Smooth muscle cell (in vitro differentiated cells): ENCODE results near the gene ATP12A. TPM values are rescaled to one million over a fixed set of nuclear protein-coding genes. Genes with fewer than 3 reads are reported as not detected.

Experiments used
- DNase-seq: peaks from one replicate; lab custom pipeline; 2025; ENCODE audit not compliant: unreplicated experiment; lab: John Stamatoyannopoulos, UW
- H2AFZ ChIP-seq: fragments of 200-600 bp; sonication (generic); 2 replicates; pipeline ENCODE4 v1.6.0; 2016; ENCODE audit warnings: antibody characterized with exemption, low read depth, mild to moderate bottlenecking
- H3F3A ChIP-seq: fragments of 200-600 bp; sonication (generic); 2 replicates; pipeline ENCODE4 v1.6.0; 2017; ENCODE audit warnings: antibody characterized with exemption, low read depth
- H3K27ac ChIP-seq: fragments of 200-600 bp; sonication (generic); 2 replicates; pipeline ENCODE4 v1.5.1; 2016; ENCODE audit warnings: low read depth, mild to moderate bottlenecking
- H3K27me3 ChIP-seq: fragments of 200-600 bp; sonication (generic); 2 replicates; pipeline ENCODE4 v1.6.1; 2016; ENCODE audit warnings: low read depth, mild to moderate bottlenecking
- H3K36me3 ChIP-seq: fragments of 200-600 bp; sonication (generic); 2 replicates; pipeline ENCODE4 v1.5.1; 2016; ENCODE audit warnings: low read depth
- H3K4me1 ChIP-seq: fragments of 200-600 bp; sonication (generic); 2 replicates; pipeline ENCODE4 v1.5.1; 2016; ENCODE audit warnings: low read depth
- H3K4me2 ChIP-seq: fragments of 200-600 bp; sonication (generic); 2 replicates; pipeline ENCODE4 v1.6.0; 2016; ENCODE audit warnings: mild to moderate bottlenecking
- H3K4me3 ChIP-seq: fragments of 200-600 bp; sonication (generic); 2 replicates; pipeline ENCODE4 v1.5.1; 2016; ENCODE audit warnings: mild to moderate bottlenecking
- H3K79me2 ChIP-seq: fragments of 200-600 bp; sonication (generic); 2 replicates; pipeline ENCODE4 v1.6.0; 2016; ENCODE audit warnings: low read depth, mild to moderate bottlenecking
- H3K9ac ChIP-seq: fragments of 200-600 bp; sonication (generic); 2 replicates; pipeline ENCODE4 v1.6.0; 2016; ENCODE audit warnings: low read depth
- H3K9me3 ChIP-seq: fragments of 200-600 bp; sonication (generic); replicated peaks from 2 replicates; pipeline ENCODE4 v1.5.1; 2016; ENCODE audit warnings: low read depth
- H4K20me1 ChIP-seq: fragments of 200-600 bp; sonication (generic); 2 replicates; pipeline ENCODE4 v1.6.0; 2016; ENCODE audit warnings: low read depth
- CTCF ChIP-seq: fragments of 200-600 bp; sonication (generic); IDR thresholded peaks from 2 replicates; pipeline ENCODE4 v1.5.1; 2017; ENCODE audit warnings: borderline replicate concordance, mild to moderate bottlenecking, antibody characterized with exemption; ENCODE audit not compliant: insufficient read depth, poor library complexity, severe bottlenecking
- WGBS: methylation state at CpG from one replicate; pipeline ENCODE4 v1.1.7; 2016; ENCODE audit warnings: low lambda C conversion rate; 5-methylcytosine and 5-hydroxymethylcytosine counted together
- polyA plus RNA-seq: library from polyadenylated mRNA; unstranded; fragments of >200 nt; fragmentation: Nextera tagmentation; extraction: Ambion mirVana; gene quantifications from 2 replicates; pipeline ENCODE4 v1.2.1, GENCODE V29; 2016
- total RNA-seq: library from RNA; depleted of rRNA; stranded (reverse); fragments of >200 nt; gene quantifications from 2 replicates; pipeline ENCODE4 v1.2.3, GENCODE V29; 2014

The ATP12A gene
- total and polyA plus RNA-seq, 2 experiments from 2014 or later: 0.63 to 0.67 TPM

DNA sequence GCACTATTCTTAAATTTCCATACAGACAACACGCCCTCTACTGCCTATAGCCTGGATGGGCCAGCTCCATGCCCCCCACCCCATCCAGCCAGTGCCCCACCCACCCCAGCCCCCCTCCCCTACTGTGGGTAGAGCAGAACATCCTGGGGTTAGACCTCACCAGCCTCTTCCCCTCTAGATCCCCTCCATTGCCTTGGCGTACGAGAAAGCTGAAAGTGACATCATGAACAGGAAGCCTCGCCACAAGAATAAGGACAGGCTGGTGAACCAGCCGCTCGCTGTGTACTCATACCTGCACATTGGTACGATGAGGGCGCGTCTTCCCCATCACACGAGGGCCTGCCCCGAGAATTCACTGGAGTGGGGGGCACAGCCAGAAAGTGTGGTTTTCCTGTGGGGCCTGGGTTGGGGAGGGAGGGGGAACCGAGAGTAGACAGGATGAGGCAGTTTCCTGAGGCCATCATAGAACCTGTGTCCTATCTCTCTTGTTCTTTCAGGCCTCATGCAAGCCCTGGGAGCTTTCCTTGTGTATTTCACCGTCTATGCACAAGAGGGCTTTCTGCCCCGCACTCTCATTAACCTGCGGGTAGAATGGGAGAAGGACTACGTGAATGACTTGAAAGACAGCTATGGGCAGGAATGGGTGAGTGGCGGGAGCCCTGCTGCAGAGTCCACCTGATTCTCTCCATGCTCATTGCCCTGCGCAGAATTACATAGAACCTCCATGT lies 29.1 kb downstream of the ATP12A start:
- 86% methylated on average over 16 of the region's 18 CpGs for WGBS
- Histone ChIP-seq H3K36me3 (no peaks in the 10 kb centered on the region), H3K79me2 (no peaks in the 10 kb centered on the region), H3K4me1 (no peaks in the 10 kb centered on the region), H3K9ac (no peak overlapping the region), H4K20me1 (no peaks in the 10 kb centered on the region), H3K27me3 (no peaks in the 10 kb centered on the region), H3K9me3 (no peaks in the 10 kb centered on the region), H3K4me3 (no peak overlapping the region), H3F3A (no peaks in the 10 kb centered on the region), H2AFZ (no peak overlapping the region), H3K4me2 (no peak overlapping the region), H3K27ac (no peak overlapping the region)
- TF ChIP-seq CTCF: no peak
- no peak for DNase-seq

GRCh38 chr13:24713022-24713421 lies 32.8 kb downstream of the ATP12A start:
- Histone ChIP-seq H3K9ac (no peak overlapping the region), H3K27ac (no peak overlapping the region), H3F3A (no peaks in the 10 kb centered on the region), H3K4me1 (peaks cover 3% of the 10 kb centered on the region), H2AFZ (no peak overlapping the region), H3K79me2 (no peaks in the 10 kb centered on the region), H4K20me1 (no peaks in the 10 kb centered on the region), H3K9me3 (no peaks in the 10 kb centered on the region), H3K4me2 (no peak overlapping the region), H3K4me3 (no peak overlapping the region), H3K36me3 (no peaks in the 10 kb centered on the region), H3K27me3 (no peaks in the 10 kb centered on the region)
- TF ChIP-seq CTCF: no peak
- WGBS: 43% methylated on average over 2 of the region's 2 CpGs
- DNase-seq: no peak

GRCh38 chr13:24716011-24716410 lies 35.8 kb downstream of the ATP12A start:
- no peak overlapping the region for H3K4me2 ChIP-seq
- H3F3A ChIP-seq: no peaks in the 10 kb centered on the region
- no peak overlapping the region for H3K4me3 ChIP-seq
- H3K4me1 ChIP-seq: peaks cover 3% of the 10 kb centered on the region
- H3K9me3 ChIP-seq: no peaks in the 10 kb centered on the region
- 26% methylated on average over 5 of the region's 5 CpGs for WGBS
- H2AFZ ChIP-seq: no peak overlapping the region
- H4K20me1 ChIP-seq: no peaks in the 10 kb centered on the region
- no peaks in the 10 kb centered on the region for H3K36me3 ChIP-seq
- no peak overlapping the region for H3K9ac ChIP-seq
- no peak for TF ChIP-seq CTCF
- H3K79me2 ChIP-seq: no peaks in the 10 kb centered on the region
- no peak overlapping the region for H3K27ac ChIP-seq
- DNase-seq: no peak
- no peaks in the 10 kb centered on the region for H3K27me3 ChIP-seq

DNA sequence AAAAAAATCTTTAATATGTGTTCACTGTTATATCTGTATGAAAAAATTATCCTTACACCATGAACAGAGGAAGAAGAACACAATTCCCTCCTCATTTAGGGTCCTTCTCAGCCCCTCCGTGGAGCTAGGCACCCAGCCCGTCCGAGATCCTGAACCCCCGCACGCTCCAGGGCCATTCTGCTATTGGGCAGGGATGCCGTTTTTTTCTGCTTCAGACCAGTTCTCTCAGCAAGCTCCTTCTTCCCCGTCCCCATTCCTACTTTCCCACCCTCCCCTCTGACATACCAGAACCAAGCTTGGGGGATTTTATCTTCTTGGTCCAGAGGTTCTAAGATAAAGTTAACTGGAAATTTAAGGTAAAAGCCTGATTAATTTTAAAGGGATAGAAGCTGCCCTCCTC lies 36.2 kb downstream of the ATP12A start:
- Histone ChIP-seq H3K36me3 (no peaks in the 10 kb centered on the region), H3K9me3 (no peaks in the 10 kb centered on the region), H3K79me2 (no peaks in the 10 kb centered on the region), H3F3A (no peaks in the 10 kb centered on the region), H3K4me2 (no peak overlapping the region), H2AFZ (no peak overlapping the region), H3K9ac (no peak overlapping the region), H3K4me3 (no peak overlapping the region), H4K20me1 (no peaks in the 10 kb centered on the region), H3K4me1 (peaks cover 3% of the 10 kb centered on the region), H3K27me3 (no peaks in the 10 kb centered on the region), H3K27ac (no peak overlapping the region)
- no peak for TF ChIP-seq CTCF
- DNase-seq: no peak
- WGBS: 27% methylated on average over 7 of the region's 7 CpGs
